T-helper 1 cell treated with Interleukin-12 subunit alpha and Interleukin-12 subunit beta and Interleukin-4 antibody, amounts not matched to agents 30 ng/mL and 1 ng/mL, for 36 hours (primary cell): ENCODE data around the gene STK11IP. TPM values are rescaled to one million over a fixed set of nuclear protein-coding genes. Genes with fewer than 3 reads are reported as not detected.

ENCODE experiments used
- intact Hi-C: fragments of 100-400 bp; cut with micrococcal nuclease; formaldehyde crosslinking; loops from one replicate; pipeline ENCODE4 v1.15.1; 2024
- total RNA-seq: library from RNA; stranded (reverse); gene quantifications from 2 replicates; pipeline ENCODE4 v1.2.3, GENCODE V29; 2022

Gene STK11IP
- total RNA-seq, 1 donor from 2014 or later = 38.7 TPM

- intact Hi-C loops = no loop called here
These were observed 15.9 kb downstream of the STK11IP start for GRCh38 chr2:219613461-219614070.

- intact Hi-C loops = no loop called here
These were observed 16.6 kb downstream of the STK11IP start for GRCh38 chr2:219614076-219614860.

- intact Hi-C loops = no loop called here
These were observed 17.4 kb downstream of the STK11IP start for GRCh38 chr2:219615036-219615435.

GRCh38 chr2:219615894-219616293 lies 18.2 kb downstream of the STK11IP start:
- intact Hi-C loops = no loop called here

GRCh38 chr2:219616550-219616949 lies 18.9 kb downstream of the STK11IP start:
- intact Hi-C loops = no loop called here

- intact Hi-C loops = no loop called here
These were observed 21.1 kb downstream of the STK11IP start for GRCh38 chr2:219618733-219619122.

GRCh38 chr2:219619235-219619634 lies 21.6 kb downstream of the STK11IP start:
- intact Hi-C loops = no loop called here

- intact Hi-C loops = no loop called here
These were observed 22.9 kb downstream of the STK11IP start for GRCh38 chr2:219620546-219620945.

GRCh38 chr2:219621935-219622334 lies 24.3 kb downstream of the STK11IP start:
- intact Hi-C loops = no loop called here

GRCh38 chr2:219622472-219622871 lies 24.8 kb downstream of the STK11IP start:
- intact Hi-C loops = no loop called here

- intact Hi-C loops = no loop called here
These were observed 26.9 kb downstream of the STK11IP start for GRCh38 chr2:219624565-219624964.

GRCh38 chr2:219625179-219625578 lies 27.5 kb downstream of the STK11IP start:
- intact Hi-C loops = no loop called here

- intact Hi-C loops = no loop called here
These were observed 28.9 kb downstream of the STK11IP start for GRCh38 chr2:219626540-219626939.

GRCh38 chr2:219627103-219628100 lies 29.7 kb downstream of the STK11IP start, which contains the start of gene SLC4A3:
SLC4A3 (plus strand) TSS chr2:219627630; CDS start chr2:219627993, 363 bp downstream.
- intact Hi-C loops = no loop called here

GRCh38 chr2:219628235-219628985 lies 30.8 kb downstream of the STK11IP start:
- intact Hi-C loops = no loop called here

- intact Hi-C loops = no loop called here
These were observed 31.6 kb downstream of the STK11IP start for GRCh38 chr2:219628986-219629901.

- intact Hi-C loops = no loop called here
These were observed 32.5 kb downstream of the STK11IP start for GRCh38 chr2:219629976-219630695.

- intact Hi-C loops = no loop called here
These were observed 33.2 kb downstream of the STK11IP start for GRCh38 chr2:219630770-219631405.
